Lower leg skin (tissue), 3 donors: Measurements from ENCODE around the gene LRRFIP1.

Experiments
- CTCF ChIP-seq, 3 donors: fragments of 450-650 bp; IDR thresholded peaks; one replicate each; pipeline ENCODE4 v1.5.1; 2016; ENCODE audit warnings: antibody characterized with exemption in 3 of 3, mild to moderate bottlenecking in 3 of 3, moderate library complexity in 2 of 3
- POLR2A ChIP-seq, 2 donors: fragments of 450-650 bp; IDR thresholded peaks; one replicate each; pipeline ENCODE4 v1.6.1; 2016 to 2017; ENCODE audit warnings: antibody characterized with exemption in 2 of 2, mild to moderate bottlenecking in 1 of 2, moderate library complexity in 1 of 2

- TF ChIP-seq CTCF (IDR thresholded peaks at IDR 0.05), result no peak
- no peak for TF ChIP-seq POLR2A (IDR thresholded peaks at IDR 0.05)
These were observed 25.8 kb upstream of the LRRFIP1 start for GRCh38 chr2:237601453-237602116.
